HG03095 (cell line): ENCODE data around the gene CHAD.

Experiments used
- ATAC-seq: cut with Tn5 transposase; IDR thresholded peaks from one replicate; pipeline ENCODE4 v1.9.1; 2021; ENCODE audit warnings: moderate library complexity; ENCODE audit not compliant: unreplicated experiment

The CHAD gene

DNA sequence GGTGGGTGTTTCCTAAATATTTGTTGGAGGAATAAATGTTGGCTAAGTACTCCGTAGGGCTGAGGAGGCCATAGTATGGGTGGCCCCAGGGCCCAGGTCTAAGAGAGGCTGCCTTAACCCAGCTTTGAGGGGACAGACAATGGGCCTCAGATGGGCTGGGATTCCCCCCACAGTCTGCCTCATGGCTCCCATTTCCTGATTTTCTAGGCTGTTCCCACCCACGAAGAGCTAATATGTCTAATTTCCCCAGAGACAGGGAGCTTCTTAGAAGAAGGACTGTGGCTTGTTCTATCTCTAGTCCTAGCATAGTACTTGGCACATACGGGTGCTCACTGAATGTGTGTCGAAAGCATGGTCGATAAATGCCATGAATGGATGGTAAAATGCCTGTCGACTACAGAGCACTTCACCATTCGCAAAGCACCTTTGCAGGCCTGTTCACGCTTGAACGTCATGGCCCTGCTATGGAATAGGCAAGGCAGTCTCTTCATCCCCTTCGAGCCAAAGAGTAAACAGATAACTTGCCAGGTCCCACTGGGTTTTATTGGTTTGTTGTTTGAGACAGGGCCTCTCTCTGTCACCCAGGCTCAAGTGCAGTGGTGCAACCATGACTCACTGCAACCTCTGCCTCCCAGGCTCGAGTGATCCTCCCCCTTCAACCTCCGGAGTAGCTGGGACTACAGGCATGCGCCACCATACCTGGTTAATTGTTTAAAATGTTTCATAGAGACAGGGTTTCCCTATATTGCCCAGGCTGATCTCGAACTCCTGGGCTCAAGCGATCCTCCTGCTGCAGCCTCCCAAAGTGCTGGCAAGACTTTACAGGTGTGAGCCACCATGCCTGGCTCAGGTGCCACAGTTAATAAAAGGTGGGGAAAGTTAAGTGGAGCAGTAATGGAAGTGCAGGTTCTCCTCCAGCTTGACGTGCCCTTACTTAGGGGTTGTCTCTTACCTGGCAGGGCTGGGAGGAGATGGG is 9.7 kb downstream of the CHAD start:
- ATAC-seq, result no peak

DNA sequence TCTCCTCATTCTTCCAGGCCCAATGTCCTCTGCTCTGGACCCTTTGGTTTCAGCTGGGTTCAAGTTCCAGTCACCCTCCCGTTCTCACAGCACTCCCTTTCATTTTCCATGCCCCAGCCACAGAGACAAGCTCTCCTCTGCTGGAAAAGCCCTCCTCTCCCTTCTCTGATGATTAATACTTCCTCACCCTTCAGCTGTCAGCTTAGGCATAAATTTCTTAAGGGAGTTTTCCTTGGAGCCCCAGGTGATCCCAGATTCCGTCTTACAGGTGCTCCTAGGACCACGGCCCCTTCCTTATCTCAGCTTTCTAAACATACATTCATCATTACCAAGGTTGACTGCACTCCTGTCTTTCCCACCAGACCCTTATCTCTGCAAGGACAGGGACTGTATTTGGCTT is 10.4 kb downstream of the CHAD start:
- no peak for ATAC-seq

DNA sequence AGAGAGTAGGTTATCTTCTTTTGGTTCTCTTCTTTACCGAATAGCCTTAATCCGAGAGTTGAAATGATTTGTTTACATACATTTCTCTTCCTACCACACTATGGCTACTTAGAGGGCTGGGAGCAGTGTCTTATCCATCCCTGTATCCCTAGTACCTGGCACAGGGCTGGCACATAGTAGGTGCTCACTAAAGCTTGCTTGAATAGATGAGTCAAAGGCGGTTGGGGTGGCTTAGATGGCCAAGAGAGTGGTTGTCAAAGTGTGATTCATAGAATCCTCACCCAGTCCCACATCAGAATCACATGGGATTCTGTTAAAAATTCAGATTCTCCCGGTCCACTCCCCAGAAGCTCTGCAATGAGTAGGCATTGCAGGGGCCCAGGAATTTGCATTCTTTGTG is 11.1 kb downstream of the CHAD start:
- ATAC-seq, result no peak

DNA sequence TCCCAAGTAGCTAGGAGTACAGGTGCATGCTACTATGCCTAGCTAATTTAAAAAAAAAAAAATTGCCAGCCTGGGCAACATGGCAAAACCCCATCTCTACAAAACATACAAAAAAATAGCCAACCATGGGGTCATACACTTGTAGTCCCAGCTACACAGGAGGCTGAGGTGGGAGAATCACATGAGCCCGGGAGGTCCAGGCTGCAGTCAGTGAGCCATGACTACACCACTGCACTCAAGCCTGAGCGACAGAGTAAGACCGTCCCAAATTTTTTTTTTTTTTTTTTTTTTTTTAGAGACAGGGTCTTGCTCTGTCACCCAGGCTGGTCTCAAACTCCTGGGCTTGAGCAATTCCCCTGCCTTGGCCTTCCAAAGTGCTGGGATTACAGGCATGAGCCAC is 14.8 kb downstream of the CHAD start:
- no peak for ATAC-seq

DNA sequence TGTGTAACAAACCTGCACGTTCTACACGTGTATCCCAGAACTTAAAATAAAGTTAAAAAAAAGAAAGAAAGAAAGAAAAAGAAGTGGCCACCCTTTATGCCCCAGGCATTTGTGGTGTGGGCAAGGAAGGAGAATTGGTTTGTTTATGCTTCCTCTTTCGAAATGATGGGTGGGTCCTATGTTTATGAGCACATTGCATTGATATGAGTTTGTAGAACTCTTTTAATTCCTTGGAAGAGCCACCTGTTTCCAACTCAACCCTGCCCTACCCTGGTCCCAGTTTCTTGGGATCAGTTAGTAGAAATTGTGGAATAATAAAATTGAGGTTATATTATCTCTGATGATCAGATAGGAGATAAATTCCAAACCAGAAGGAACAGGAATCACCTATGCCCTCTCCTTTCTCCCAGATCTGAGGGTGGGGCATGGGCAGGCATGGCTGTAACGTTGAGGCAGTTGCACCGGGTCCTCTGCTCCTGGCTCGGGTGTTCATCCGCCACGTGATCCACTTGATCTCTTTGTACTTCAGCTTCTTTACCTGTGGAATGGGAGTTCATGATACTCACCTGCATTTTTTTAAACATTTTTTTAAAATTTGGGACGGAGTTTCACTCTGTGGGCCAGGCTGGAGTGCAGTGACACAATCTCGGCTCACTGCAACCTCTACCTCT is 15.9 kb downstream of the CHAD start:
- no peak for ATAC-seq

DNA sequence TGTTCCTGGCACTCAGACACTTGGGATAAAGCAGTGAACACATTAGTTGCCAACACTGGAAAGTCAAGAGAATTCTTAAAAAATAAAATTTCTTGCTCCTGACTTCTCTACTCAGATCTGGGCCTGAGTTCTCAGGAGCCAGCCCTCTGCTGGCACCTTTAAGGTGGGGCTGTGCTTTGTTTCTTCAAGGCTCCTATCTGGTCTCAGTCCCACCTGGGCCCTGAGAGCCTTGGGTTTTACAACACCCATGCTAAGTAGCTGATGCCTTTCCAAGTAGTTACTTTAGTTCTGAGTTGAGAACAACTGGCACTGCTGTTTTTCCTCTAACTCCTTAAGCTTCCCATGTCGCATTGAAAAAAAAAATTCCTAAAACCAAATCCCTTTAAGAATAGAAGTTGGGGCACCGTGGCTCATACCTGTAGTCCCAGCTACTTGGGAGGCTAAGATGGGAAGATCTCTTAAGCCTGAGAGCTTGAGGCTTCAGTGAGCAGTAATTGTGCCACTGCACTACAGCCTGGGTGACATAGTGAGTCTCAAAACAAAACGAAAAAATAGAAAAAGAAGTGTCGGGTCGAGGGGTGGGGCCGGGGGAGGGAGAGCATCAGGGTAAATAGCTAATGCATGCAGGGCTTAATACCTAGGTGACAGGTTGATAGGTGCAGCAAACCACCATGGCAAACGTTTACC is 16.6 kb downstream of the CHAD start:
- ATAC-seq, result no peak

DNA sequence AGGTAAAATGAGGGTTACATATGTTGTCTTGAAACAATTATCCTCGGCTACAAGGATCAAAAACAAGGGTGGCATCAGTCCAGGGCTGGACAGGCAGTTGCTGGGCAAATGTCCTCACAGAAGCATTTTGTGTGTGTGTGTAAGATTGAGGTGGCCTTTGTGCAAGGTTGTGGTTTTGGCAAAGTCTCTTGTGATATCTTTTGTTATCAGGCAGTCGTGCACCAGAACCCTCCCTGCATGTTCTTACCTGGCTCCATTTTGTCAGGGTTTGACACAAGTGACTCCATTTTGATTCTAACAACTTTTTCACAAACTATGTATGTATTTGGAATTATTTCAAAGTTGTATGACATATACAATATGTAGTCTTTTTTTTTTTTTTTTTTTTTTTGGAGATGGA is 20.0 kb downstream of the CHAD start:
- ATAC-seq, result no peak

DNA sequence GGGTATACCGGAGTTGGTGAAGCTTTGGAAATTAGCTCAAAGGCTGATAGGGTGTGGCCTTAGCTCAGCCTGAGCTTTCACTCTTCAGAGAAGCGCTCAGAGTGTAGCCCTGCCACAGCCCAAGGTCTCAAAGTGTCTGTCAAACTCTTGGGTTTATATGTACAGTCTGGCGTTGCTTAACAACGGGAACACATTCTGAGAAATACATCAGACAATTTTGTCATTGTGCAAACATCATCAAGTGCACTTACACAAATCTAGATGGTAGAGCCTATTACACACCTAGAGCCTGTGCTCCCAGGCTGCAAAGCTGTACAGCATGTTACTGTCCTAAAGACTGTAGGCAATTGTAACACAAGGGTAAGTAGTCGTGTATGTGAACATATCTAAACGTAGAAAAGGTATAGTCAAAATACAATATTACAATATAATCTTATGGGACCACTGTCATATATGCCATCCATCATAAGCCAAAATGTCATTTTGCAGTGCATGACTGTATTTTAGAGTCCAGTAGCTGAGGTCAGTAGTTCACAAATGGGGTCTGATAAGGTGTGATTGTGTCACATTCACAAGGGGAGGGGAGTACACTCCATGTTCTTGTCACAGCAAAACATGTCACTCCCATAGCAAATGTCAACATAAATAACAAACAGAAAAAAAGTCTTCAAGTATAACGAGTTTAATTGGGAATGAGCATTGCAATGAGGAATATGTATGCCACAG is 20.6 kb downstream of the CHAD start:
- ATAC-seq, result no peak

DNA sequence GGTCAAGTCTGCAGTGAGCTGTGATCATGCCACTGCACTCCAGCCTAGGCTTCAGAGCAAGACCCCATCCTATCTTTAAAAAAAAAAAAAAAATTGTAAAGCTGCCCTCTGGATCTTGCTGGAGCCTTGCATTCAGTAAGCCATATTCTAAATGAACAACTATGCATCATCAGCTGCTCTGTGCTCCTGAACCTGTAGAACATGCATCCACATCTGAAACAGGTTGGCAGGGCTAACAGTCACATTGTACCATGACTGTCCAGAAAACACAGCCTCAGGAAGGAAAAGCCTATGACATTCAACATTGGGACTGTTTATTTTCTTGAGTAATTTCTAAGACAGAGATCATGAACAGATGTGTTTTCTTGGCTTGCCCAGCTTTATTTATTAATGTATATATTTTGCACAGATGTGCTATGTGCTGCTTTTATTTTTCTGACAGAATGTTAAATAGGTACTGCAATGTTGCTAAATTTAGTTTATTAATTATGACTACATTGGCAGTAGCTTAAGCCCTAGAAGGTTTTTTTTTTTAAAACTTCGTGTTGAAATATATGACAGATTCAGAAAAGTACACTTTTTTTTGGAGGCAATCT is 22.9 kb downstream of the CHAD start:
- ATAC-seq, result no peak

DNA sequence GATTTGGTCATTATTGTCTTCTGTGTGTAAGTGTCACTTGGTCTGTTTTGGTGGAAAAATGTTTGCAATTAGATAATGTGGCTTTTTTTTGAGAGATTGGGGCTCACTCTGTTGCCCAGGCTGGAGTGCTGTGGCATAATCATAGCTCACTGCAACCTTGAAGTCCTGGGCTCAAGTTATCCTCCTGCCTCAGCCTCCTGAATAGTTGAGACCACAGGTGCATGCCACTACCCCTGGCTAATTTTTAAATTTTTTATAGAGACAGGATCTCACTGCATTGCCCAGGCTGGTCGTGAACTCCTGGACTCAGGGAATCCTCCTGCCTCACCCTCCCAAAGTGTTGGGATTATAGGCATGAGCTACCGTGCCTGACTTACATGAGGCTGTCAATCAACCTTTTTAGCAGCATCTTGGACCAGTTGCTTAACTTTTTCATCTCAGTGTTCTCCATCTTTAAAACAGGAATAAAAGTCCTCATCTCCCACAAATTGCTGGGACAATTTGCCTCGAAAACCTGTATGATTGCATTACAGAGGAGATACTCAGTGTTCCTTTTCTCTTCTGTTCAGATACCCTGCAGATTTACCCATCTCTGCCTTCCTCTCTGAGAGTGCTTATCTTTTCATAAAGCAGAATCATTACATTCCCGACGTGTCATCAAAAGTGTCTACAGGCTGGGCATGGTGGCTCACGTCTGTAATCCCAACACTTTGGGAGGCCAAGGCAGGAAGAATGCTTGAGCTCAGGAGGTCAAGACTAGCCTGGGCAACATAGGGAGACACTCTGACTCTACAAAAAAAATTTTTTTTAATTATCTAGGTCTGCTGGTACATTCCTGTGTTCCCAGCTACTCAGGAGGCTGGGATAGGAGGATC is 23.6 kb downstream of the CHAD start:
- ATAC-seq, result no peak

DNA sequence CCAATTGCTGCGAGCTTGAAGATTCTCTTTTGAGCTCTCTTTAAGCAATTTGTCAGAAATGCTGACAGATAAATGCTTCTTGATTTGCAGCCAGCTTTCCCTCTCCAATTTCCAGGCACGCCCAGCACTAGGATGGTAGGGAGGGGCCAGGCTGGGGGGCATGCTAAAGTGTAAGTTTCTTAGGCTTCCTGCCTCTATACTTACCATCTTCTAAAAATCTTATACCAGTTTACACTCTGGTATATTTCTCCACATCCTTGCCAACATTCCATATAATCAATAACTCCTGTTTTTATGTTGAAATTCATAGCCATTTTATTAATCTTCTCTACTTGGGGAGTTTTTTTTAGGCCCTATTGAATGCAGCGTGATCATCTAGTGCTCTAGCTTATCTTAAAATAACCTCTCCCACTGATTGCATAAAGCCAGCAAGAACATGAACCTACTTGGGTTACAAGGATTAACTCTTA is 25.1 kb downstream of the CHAD start:
- ATAC-seq, result no peak

DNA sequence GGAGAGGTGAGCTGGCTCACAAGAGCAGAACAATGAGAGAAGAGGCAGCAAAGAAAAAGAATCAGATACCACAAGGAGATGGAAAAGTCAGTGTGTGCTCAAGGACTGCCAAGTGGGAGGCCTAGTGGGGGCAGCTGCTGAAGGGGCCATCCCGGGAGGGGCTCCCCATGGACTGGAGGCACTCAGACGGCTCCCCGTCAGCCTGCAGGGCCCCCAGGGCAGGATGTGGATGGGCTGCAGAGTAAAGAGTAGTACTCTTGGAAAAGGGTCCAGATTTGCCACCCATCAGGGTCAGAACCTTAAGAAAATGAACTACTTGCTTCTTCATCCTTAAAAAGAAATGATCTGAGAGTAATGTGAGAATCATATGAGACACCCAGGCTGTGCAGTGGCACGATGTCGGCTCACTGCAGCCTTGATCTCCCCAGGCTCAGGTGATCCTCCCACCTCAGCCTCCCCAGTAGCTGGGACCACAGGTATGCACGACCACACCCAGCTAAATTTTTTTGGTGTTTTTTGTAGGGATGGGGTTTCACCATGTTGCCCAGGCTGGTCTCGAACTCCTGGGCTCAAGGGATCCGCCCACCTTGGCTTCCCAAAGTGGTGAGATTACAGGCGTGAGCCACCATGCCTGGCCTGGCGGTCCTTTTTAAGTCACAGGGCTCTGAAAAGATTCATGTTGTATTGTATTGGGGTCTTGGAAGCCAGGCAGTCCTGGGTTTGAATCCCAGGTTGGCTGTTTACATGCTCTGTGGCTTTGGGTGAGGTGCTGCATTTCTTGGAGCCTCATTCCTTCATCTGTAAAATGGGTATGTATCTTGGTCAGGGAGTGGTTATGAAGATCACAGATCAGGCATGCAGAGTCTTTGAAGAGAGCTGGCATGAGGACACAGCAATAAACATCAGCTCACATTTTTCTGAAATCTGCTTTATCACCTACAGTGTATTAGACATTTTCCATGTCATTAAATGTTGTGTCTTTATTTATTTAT is 27.5 kb downstream of the CHAD start:
- ATAC-seq, result no peak

DNA sequence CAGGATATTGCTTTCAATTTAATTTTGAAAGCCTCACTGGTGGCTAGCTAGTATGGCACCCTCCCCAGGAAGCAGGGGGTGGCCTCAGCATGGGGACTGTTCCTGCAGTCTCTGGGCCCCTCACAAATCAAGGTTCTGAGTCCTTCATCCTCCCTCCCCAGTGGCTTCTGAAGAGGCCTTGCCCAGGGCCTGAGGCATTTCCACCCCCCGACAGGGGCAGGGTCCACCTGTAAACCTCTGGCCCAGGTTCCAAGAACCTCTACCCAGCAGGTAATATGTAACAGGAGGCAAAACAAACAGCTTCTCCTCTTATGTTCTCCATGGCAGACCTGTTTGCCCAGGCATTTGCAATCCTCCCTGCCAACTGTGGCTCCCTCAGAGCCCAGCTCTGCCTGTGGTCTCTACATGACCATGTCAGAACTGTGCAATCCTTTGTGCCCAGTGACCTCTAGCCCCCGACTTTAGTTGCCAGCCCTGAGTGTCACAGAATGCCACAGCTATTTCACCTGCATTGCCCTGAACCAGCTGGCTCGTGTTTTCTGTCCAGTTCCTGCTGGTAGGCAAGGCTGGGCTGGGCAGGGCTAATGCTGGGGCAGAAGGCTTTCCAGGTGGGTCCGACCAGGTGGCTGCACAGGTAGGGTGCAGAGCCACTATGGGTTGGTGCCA is 28.4 kb downstream of the CHAD start:
- no peak for ATAC-seq

DNA sequence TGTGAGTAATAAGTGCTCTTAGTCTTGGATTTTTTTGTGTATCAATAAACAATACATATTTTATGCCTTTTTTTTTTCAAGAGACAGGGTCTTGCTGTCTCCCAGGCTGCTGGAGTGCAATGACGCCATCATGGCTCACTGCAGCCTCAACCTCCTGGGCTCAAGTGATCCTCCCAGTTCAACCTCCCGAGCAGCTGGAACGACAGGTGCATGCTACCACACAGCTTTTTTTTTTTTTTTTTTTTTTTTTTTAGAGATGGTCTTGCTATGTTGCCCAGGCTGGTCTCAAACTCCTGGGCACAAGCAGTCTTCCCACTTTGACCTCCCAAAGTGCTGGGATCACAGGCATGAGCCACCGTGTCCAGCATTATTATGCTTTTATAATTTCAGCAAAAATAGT is 29.7 kb downstream of the CHAD start:
- ATAC-seq, result no peak

DNA sequence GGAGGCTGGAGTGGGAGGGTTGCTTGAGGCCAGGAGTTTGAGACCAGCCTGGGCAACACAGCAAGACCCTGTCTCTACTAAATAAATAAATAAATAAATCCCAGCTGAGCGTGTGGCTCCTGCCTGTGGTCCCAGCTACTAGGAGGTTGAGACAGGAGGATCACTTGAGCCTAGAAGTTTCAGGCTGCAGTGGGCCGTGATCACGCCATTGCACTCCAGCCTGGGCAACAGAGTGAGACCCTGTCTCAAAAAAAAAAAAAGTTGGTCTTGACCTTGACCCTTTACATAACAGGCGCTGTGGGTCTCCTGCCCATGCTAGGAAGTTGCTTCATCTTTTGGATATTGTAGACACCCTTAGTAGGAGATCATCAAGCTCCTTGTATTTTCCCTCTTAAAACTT is 31.3 kb downstream of the CHAD start:
- no peak for ATAC-seq

DNA sequence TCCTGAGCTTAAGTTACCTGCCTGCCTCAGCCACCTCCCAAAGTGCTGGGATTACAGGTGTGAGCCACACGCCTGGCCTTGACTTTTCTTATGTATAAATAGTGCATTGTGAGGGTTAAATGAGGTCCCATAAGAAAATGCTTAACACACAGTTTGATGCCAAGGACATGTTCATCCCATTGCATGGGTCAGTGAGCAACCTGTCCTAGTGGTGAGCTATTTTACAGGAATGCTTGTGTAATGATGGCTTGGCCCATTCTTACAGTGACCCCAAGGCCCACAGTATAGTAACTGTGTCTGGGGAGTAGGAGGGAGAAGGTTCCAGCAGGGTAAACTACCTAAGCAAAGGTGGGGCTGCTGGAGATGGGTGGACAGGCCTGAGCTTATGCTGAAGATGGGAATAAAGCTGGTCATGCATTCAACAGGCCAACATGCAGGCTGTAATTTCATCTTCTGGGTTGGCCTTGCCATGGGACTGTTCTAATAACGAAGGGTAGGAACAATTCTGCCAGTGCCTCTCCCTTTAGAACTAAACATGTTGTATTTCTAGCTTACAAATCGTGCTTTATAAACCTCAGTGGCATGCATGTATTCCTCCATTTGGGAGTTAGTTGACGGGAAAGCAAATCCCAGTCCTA is 36.4 kb downstream of the CHAD start:
- no peak for ATAC-seq

DNA sequence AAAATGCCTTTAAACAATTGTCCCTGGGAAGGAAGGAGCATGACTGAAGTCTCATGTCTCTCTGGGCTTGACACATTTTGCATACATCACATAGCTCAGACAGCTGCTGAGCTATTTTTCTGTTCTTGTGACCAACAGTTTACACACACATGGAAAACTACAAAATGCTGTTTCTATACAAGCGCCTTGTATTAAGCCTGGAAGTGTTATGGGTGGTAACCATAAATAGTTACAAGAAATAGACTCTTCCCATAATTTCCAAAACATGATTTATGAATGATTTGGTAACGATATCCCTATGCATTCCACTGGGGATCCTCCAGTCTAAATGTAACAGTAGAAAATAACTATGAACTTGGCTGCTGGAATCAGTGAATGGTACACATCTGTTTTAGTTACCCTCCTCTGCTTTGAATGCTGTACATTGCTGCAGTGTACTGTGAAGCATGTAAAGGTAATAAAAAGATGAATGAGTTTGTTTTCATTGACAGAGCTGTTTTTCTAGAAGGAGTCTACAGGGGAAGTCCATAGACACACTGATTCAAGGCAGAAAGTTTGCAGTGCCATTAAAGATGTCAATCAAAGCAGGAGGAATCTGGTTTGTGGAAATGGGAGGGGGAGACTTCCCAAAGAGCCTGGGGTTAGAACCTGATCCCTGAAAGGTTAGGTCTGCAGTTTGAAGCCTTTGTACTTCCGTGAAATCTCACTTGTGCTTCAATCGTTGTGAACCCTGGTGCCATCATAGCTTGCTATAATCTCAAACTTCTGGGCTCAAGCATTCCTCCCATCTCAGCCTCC is 37.7 kb downstream of the CHAD start:
- ATAC-seq, result no peak
